Measurements from ENCODE around the gene CLOCK.

CLOCK gene

DNA sequence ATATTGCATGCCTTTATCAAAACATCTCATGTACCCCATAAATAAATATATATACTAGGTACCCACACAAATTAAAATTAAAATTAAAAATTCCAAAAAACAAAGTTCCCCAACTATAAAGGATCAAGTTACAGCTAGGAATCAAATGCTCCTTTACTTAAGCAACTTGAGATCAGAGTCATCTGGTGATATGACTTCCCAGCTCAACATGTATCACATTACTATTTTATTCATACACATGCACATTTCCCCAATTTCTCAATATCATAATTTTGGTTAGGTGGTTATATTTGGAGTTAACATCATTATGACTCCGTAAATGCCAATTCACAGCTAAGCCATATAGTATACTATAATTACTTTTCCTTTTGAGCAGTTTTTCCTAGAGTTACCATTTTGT lies 60.9 kb downstream of the CLOCK start:
- in situ Hi-C loops (cut with MboI; ENCODE audit: low sequenced_read_pairs), result no loop called here

DNA sequence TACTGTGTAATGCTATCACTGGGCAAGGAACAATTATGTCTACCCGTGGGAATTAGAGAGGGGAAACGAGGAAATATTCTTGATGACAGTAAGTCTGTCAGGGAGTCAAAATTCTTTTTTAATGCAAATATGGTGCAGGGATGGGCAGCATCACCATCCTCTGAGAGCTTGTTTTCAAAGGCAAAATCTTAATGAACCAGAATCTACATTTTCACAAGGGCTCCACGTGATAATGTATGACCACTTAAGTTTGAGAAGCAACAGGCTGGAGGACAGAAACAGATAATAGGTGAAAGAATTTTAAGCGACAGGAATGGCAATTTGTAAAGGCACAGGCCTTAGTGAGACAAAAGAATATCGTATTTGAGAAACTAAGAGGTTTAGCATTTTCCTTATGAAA lies 63.4 kb downstream of the CLOCK start:
- in situ Hi-C loops (cut with MboI; ENCODE audit: low sequenced_read_pairs), result no loop called here

DNA sequence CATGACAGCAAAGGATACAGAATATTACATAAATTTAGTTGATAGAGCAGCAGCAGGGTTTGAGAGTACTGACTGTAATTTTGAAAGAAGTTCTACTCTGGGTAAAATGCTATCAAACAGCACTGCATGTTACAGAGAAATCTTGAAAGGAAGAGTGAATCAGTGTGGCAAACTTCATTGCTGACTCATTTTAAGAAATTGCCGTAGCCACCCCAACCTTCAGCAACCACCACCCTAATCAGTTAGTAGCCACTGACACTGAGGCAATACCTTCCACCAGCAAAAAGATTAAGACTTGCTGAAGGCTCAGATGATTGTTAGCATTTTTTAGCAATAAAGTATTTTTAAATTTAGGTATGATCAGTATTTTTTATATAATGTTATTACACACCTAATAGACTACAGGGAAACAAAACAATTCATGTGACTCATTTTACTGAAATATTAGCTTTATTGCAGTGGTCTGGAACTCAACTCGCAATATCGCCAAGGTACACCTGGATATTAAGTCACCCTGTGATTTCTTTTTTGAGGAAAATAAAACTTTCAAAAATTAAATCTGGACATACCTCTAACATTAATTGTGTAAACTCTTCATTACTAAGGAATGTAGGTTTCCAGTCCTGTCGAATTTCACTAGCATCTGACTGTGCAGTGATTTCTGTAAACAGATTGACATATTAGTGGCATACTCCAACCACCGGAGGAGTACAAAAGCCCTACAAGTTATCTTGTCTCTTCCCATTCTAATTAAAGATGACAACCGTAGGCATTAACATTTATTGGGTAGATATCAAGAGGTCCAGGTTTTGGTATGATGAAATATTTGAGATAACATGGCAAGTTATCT lies 71.1 kb downstream of the CLOCK start:
- in situ Hi-C loops (cut with MboI; ENCODE audit: low sequenced_read_pairs), result no loop called here

DNA sequence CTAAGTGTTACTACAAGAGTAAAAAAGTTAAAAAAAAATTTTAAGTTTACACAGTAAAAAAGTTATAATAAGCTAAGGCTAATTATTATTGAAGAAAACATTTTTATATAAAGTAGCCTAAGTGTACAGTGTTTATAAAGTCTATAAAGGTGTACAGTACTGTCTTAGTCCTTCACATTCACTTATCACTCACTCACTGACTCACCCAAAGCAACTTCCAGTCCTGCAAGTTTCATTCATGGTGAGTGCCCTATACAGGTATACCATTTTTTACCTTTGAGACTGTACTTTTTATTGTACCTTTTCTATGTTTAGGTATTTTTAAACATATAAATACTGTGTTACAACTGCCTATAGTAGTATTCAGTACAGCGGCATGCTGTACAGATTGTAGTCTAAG lies 76.7 kb downstream of the CLOCK start:
- in situ Hi-C loops (cut with MboI; ENCODE audit: low sequenced_read_pairs), result no loop called here

DNA sequence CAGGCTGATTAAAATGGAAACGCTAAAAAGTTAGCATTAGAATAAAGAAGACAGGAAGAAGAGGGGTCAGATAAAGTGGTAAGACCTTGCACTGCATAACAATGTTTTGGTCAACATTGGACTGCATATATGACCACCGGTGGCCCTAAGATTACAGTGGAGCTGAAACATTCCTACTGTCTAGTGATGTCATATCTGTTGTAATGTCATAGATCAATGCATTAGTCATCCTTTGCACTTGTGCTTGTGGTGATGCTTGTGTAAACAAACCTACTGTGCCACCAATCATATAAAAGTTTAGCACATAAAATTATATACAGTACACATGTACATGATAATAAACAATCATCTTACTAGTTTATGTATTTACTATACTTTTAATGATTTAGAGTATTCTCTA lies 78.0 kb downstream of the CLOCK start:
- in situ Hi-C loops (cut with MboI; ENCODE audit: low sequenced_read_pairs), result no loop called here

DNA sequence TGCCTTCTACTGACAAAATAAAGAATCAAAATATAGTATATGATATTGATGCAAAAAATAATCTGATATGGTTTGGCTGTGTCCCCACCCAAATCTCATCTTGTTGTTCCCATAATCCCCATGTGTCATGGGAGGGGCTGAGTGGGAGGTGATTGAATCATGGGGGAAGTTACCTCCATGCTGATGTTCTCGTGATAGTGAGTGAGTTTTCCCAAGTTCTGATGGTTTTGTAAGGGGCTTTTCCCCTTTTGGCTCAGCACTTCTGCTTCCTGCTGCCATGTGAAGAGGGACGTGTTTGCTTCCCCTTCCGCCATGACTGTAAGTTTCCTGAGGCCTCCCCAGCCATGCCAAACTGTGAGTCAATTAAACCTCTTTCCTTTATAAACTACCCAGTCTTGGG lies 80.7 kb downstream of the CLOCK start:
- in situ Hi-C loops (cut with MboI; ENCODE audit: low sequenced_read_pairs), result no loop called here

DNA sequence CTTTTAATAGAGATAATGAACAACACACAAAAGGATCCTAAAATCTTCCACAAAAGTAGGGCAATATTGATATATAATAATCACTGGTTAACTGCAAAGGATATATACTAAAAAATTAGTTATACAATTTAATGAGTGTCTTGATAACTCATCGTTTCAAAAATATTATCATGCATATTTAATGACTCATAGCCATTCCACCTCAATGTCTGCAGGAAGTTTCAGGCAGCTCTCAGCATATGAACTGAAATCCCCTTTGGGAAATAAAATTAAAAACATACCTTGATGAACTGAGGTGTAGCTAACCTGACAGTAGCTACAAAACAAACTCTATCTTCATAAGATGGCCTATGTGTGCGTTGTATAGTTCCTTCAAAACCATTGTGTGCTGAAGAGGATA lies 88.1 kb downstream of the CLOCK start:
- in situ Hi-C loops (cut with MboI; ENCODE audit: low sequenced_read_pairs), result no loop called here

DNA sequence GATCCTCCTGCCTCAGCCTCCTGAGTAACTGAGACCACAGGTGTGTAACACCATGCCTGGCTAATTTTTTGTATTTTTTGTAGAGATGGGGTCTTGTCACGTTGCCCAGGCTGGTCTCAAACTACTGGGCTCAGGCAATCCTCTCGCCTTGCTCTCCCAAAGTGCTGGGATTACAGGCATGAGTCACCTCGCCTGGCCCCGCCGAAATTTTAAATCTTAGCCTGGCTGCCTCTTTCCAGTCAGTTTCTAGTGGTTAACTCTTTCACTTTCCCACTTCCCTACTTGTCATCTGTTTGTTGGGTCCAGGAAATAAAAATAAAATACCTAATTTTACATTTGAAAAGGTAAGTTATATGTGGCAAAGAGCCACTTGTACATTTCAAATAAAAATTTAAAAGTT lies 88.5 kb downstream of the CLOCK start:
- in situ Hi-C loops (cut with MboI; ENCODE audit: low sequenced_read_pairs), result no loop called here

DNA sequence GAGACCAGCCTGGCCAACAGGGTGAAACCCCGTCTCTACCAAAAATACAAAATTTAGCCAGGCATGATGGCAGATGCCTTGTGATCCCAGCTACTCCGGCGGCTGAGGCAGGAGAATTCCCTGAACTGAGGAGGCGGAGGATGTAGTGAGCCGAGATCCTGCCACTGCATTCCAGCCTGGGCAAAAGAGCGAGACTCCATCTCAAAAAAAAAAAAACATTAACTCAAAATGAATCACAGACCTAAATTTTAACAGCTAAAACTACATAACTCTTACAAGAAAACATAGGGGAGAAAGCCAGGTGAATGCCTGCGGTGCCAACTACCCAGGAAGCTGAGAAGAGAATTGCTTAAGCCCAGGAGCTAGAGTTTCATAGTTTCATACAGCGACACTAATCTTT lies 96.1 kb downstream of the CLOCK start:
- in situ Hi-C loops (cut with MboI; ENCODE audit: low sequenced_read_pairs), result no loop called here

DNA sequence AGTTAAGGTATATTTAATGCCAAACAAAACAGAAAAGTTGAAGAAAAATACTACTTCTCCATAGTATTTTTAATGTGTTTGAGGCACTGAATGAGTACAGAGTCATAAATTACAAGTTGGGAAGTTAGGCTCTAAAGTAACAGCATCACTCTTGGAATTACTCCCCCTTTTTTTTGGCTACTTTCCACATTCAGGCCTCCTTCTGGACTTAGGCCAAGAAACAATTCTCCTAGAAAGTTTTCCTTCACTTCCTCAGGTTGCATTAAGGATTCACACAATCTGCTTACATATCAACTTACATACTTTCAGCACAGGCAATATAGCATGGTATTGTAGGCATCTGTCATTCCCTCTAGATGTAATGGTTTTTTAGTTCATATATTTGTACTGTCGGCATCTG lies 98.9 kb downstream of the CLOCK start:
- in situ Hi-C loops (cut with MboI; ENCODE audit: low sequenced_read_pairs), result no loop called here

DNA sequence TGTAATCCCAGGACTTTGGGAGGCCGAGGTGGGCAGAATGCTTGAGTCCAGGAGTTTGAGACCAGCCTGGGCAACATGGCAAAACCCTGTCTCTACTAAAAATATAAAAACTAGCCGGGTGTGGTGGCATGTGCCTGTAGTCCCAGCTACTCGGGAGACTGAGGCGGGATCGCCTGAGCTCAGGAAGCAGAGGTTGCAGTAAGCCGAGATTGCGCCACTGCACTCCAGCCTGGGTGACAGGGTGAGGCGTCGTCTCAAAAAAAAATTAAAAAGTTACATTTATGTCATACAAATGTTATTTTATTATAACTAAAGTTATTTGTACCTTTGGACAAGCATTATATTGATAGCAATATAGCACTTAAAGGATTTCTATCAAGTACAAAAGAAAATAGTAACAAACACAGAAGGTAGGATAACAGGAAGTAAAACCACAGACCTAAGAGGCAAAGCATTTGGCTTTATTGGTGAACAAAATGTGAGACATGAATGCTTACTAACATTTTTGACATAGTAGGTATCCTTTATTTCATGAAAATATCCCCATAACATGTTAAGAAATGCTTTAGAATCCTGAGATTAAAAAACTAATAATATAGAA lies 99.5 kb downstream of the CLOCK start:
- in situ Hi-C loops (cut with MboI; ENCODE audit: low sequenced_read_pairs), result no loop called here

DNA sequence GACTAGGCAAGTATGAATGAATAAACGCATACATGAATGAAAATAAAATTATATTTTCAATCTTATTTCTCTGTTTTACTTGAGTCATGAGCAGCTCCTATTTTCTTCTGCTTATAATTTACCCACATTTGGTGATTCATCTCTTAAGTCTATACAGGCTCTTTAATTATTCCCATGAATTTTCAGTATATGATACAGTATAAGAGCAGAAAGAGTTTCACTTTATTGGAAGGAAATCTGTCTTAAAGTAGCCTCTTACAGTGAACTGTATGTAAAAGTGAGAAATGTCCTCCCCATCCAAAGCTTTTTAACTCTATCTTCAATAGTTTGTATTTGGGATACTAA lies 100.2 kb downstream of the CLOCK start:
- in situ Hi-C loops (cut with MboI; ENCODE audit: low sequenced_read_pairs), result no loop called here

DNA sequence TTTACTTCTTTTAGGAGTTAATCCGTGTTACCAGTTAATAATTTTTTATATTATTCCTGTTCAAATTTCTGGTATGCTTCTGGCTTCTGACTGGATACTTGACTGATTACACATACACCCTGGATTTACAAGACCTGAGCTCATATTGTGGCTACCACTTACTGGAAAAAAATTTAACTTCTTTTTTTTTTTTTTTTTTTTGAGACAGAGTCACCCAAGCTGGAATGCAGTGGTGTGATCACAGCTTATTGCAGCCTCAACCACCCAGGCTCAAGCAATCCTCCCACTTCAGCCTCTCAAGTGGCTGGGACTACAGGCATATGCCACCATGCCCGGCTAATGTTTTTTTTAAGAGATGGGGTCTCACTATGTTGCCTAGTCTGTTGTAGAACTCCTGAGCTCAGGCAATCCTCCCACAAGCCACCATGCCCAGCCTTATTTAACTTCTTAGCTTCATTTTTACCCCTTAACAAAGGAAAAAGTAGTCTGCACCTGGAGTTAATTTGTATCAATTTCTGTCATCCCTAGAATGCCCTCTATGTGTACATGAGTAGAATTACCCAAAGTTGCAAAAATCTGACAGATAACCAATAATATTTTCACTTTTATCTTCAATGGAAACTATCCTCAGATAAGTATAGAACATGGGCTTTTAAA lies 100.7 kb downstream of the CLOCK start:
- in situ Hi-C loops (cut with MboI; ENCODE audit: low sequenced_read_pairs), result no loop called here

DNA sequence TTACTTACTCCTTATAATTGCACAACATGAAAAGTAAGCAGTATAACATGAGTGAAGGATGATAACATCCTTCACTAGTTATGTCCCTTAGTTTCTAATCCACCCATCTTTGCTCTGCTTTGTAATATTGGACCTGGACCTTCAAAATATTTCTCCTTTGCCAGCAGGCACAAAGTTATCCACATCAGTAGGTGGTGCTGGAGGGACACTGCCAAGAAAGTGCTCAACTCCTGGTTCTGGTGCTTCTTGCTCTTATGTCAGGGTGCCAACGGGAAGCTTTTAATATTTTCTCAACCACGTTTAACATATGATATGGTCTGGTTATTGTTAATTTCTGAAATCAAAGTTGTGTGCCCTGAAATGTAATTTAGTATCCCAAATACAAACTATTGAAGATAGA lies 101.9 kb downstream of the CLOCK start:
- in situ Hi-C loops (cut with MboI; ENCODE audit: low sequenced_read_pairs), result no loop called here

DNA sequence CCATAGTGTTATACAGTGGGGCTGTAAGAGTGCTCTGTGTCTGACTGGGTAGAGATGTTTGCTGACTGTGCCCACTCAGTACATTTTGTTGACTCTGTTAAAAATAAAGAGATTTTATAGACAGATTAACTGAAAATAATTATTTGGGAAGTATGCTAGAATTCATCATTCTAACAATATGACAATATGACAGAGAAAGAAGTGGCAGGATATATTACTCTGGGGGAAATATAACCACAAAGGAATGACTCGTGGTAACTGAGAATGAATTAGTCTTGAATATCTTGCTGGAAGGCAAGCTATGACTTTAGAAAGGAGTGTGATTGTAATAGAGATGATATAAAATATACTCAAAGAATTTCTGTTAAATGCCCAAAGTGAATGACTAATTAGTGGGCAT lies 104.2 kb downstream of the CLOCK start:
- in situ Hi-C loops (cut with MboI; ENCODE audit: low sequenced_read_pairs), result no loop called here

DNA sequence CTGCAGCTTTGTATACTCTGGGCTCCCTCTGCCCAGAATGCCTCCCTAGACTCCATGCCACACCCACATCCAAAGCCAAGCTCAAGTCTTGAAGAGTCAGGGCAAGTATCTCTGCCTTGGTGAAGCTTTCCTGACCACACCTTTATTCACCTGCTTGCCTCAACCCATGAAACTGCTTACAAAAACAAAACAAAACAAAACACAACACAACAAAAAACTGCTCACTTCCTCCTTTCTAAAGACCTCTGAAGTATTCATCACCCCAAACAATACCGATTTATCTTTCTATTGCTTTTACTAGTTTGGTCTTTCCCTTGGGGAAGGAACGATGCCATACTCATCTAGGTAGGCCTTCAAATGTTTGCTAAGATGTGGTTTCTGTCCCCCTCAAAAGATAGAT lies 105.9 kb downstream of the CLOCK start:
- in situ Hi-C loops (cut with MboI; ENCODE audit: low sequenced_read_pairs), result no loop called here

DNA sequence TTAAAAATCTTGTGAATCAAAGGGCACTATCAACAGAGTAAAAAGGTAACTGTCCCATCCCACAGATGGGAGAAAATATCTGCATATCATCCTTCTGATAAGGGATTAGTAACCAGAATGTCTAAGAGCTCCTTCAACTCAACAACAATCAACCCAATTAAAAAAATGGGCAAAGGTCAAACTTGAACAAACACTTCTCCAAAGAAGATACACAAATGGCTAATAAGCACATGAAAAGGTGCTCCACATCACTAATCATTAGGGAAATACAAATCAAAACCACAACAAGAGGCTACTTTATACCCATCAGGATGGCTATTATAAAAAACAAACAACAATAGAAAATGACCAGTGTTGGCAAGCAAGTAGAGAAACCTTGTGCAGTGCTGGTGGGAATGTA lies 107.7 kb downstream of the CLOCK start:
- in situ Hi-C loops (cut with MboI; ENCODE audit: low sequenced_read_pairs), result no loop called here

DNA sequence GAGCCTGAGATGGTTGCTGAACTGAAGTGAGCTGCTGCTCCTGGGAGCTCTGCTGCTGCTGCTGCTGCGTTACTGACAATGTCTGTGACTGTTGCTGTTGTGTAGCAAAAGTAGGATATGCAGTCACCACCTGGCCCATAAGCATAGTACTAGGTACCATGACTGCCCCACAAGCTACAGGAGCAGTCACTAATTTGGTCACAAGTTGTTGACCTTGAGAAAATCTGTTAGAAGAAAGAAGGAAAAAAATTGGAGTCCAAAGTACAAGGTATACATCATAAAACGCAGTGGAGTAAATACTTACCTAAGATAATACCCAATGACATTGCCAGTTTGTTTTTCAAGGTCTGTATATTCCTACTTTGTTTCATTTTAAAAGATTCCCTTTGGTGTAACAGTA lies 108.4 kb downstream of the CLOCK start:
- in situ Hi-C loops (cut with MboI; ENCODE audit: low sequenced_read_pairs), result no loop called here

DNA sequence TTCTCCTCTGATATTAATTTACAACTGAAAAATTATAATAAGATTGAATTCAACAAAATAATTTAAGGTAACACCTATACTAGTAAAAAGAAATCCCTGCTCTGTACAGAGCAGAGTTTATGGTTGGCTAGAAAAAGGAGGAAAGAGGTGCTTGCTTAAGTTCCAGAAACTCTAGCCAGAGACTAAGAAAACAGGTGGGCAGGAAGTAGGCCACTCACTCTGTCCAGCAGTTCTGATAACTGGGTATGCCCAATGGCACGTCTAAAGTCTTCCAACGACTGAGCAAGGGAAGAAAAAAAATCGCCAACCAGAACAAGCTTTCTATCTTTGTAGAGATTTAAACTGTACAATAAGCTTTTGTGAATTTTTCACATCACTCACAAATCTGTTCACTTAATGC lies 108.9 kb downstream of the CLOCK start:
- in situ Hi-C loops (cut with MboI; ENCODE audit: low sequenced_read_pairs), result no loop called here

DNA sequence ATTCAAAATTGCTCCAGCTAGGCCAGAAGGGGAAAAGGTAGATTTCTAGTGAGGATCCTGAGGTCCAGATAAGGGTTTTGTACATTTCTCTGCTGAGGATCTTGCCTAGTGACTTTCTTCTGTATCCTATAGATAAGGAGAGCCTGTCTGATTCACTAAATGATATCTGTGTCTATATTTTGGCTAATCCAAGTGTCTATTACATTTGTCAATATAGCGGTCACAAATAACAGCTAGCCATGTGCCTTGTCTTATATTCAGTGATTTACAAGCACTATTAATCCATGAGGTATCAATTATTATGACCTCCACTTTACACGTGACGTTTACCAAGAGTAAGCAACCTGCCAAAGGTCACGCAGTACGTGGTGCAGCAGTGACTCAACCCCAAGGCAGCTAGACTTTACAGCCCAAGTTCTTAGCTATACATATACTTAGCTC lies 109.3 kb downstream of the CLOCK start:
- in situ Hi-C loops (cut with MboI; ENCODE audit: low sequenced_read_pairs), result no loop called here

DNA sequence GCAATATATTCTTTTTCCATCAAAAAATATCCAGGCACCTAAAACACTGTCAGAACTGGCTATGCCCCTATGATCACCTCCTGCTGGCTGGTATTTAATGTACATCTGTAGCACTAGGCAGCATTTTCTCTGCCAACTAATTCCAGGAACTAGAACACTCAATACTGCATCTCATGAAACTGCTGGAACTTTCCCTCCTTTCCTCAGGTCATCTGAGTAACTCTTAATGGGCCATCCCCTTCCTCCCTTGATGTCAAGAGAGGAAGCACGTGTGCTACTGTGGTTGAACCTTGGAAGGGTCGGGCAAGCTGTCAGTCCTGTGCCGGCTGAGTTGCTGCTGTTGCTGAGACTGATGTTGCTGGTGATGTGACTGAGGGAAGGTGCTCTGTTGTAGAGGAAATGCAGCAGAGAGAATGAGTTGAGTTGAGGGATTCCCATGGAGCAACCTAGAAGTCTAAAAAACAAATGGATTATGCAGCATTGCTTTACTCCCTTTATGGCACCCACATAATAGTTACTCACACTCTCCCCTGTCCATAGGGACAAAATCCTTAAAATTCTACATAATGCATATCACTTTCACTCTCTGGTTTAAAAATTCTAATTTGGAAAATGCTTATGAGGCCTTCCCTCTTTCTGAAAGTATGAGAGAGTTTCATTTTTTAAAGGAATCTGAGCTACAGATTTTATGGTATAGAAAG lies 111.4 kb downstream of the CLOCK start:
- in situ Hi-C loops (cut with MboI; ENCODE audit: low sequenced_read_pairs), result no loop called here
